IPS-20b (cell line): ENCODE measurements around the gene HERC4.
"Not testable (repeated sequence)": the region's sequence is repeated elsewhere in the genome, so short reads cannot be mapped to it uniquely, and the experiment has no call there.

Experiments
- H3K27ac ChIP-seq: one replicate; pipeline ENCODE4 v1.5.1; 2013; ENCODE audit warnings: low read length
- H3K27me3 ChIP-seq: 2 replicates; pipeline ENCODE4 v1.6.1; 2013; ENCODE audit warnings: mild to moderate bottlenecking, low read length, inconsistent platforms; ENCODE audit not compliant: insufficient read depth
- H3K36me3 ChIP-seq: 2 replicates; pipeline ENCODE4 v1.6.1; 2013; ENCODE audit warnings: low read depth, mild to moderate bottlenecking, inconsistent platforms, low read length, moderate library complexity; ENCODE audit not compliant: insufficient read depth
- H3K4me1 ChIP-seq: 2 replicates; pipeline ENCODE4 v1.6.1; 2013; ENCODE audit warnings: mild to moderate bottlenecking, control low read depth, inconsistent platforms, low read length, moderate library complexity; ENCODE audit not compliant: insufficient read depth
- H3K4me3 ChIP-seq: 2 replicates; pipeline ENCODE4 v1.5.1; 2013; ENCODE audit warnings: mild to moderate bottlenecking, low read length, inconsistent platforms
- H3K9ac ChIP-seq: 2 replicates; pipeline ENCODE4 v1.6.1; 2013; ENCODE audit warnings: low read depth, mild to moderate bottlenecking, inconsistent platforms, low read length, moderate library complexity
- H3K9me3 ChIP-seq: 2 replicates; pipeline ENCODE4 v1.6.1; 2013; ENCODE audit warnings: mild to moderate bottlenecking, low read depth, low read length, inconsistent platforms; ENCODE audit not compliant: insufficient read depth

Gene HERC4

DNA sequence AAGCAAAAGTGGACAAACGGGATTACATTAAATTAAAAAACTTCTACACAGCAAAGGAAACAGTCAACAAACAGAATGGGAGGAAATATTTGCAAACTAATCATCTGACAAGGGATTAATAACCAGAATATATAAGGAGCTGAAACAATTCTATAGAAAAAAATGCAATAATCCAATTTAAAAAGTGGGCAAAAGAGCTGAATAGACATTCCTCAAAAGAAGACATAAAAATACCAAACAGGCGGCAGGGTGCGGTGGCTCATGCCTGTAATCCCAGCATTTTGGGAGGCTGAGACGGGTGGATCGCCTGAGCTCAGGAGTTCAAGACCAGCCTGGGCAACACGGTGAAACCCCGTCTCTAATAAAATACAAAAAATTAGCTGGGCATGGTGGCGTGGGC is 92.5 kb downstream of the HERC4 start:
- not testable (repeated sequence) for H3K4me3 ChIP-seq, H3K27ac ChIP-seq

GRCh38 chr10:67978749-67979148 is 96.3 kb downstream of the HERC4 start:
- Histone ChIP-seq H3K36me3 (peaks cover 27% of the 10 kb centered on the region), H3K27me3 (no peaks in the 10 kb centered on the region), H3K27ac (no peak overlapping the region)

More for the DNA sequence above, 92.5 kb downstream of the HERC4 start:
- H3K4me1 ChIP-seq, H3K9me3 ChIP-seq, H3K9ac ChIP-seq, H3K27me3 ChIP-seq: not testable (repeated sequence)
- peaks cover 56% of the 10 kb centered on the region for H3K36me3 ChIP-seq

GRCh38 chr10:67977251-67977650 is 97.8 kb downstream of the HERC4 start:
- no peaks in the 10 kb centered on the region for H3K27me3 ChIP-seq
- peak overlapping the region; percentile 18; the same call in 1 of the 2 replicates for H3K4me3 ChIP-seq
- H3K27ac ChIP-seq = peak overlapping the region; percentile 2
- H3K9me3 ChIP-seq = no peaks in the 10 kb centered on the region
- peaks cover 27% of the 10 kb centered on the region for H3K36me3 ChIP-seq
- peaks cover 16% of the 10 kb centered on the region; the same call in 1 of the 2 replicates for H3K4me1 ChIP-seq
- no peak overlapping the region; the same call in 1 of the 2 replicates for H3K9ac ChIP-seq

More at GRCh38 chr10:67978749-67979148, 96.3 kb downstream of the HERC4 start:
- H3K4me1 ChIP-seq = peaks cover 16% of the 10 kb centered on the region; the same call in 1 of the 2 replicates
- no peaks in the 10 kb centered on the region for H3K9me3 ChIP-seq
- H3K4me3 ChIP-seq = no peak overlapping the region
- H3K9ac ChIP-seq = no peak overlapping the region

DNA sequence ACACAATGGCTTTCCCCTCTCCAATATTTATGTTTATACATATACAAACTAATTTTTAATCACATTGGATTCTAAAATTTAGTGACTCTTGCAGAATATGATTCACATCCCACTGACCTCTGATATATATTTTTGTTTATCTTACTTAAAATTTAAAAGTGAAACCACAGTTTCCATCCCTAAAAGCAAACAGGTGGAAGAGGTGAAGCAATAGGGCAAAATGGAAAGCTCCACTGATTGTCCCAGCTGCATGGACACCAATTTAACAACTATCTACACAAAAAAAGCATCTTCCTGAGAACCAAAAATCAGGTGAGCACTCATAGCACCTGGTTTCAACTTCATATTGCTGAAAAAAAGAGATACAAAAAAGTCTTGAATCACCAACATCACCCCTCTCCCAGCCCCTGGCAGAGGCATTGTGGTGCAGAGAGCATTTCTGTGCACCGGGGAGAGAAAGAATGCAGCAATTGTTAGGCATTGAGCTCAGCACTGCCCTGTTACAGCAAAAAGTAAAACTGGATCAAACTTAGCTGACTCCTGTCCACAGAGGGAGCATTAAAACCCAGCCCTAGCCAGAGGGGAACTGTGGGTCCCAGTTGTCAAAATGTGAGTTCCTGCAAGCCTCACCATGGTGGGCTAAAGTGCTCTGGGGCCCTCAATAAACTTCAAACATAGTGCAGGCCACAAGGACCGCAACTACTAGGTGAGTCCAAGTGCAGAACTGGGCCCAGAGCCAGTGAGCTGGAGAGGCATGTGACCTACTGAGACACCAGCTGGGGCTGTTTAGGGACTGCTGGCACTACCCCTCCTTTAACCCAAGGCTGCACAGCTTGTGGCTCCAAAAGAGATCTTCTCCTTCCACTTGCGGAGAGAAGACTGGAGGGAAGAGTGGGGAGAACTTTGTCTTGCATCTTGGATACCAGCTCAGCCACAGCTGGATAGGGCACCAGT is 98.5 kb downstream of the HERC4 start:
- peaks cover 4% of the 10 kb centered on the region for H3K9me3 ChIP-seq
- peaks cover 16% of the 10 kb centered on the region; the same call in 1 of the 2 replicates for H3K4me1 ChIP-seq
- H3K9ac ChIP-seq = peak overlapping the region; percentile 33; the same call in 1 of the 2 replicates
- peaks cover 31% of the 10 kb centered on the region for H3K36me3 ChIP-seq
- H3K27ac ChIP-seq = peak overlapping the region; percentile 2
- no peaks in the 10 kb centered on the region for H3K27me3 ChIP-seq
- peak overlapping the region; percentile 18 for H3K4me3 ChIP-seq

DNA sequence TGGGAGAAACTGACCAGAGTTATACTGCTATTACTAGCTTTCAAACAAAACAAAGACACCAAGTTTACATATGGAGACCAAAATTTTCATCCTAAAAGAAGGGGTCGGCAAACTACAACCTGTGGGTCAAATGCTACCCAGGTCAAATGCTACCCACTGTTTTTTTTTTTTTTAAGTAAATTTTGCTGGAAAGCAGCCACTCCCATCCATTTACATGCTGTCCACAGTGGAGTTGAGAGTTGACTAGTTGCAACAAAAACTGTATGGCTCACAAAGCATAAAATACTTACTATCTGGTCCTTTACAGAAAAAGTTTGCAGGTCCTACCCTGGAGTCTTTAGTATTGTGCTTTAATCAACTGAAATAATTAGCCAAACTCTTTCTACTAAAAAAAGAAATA is 99.2 kb downstream of the HERC4 start:
- no peak overlapping the region for H3K27ac ChIP-seq

GRCh38 chr10:67971311-67971710 is 103.8 kb downstream of the HERC4 start:
- H3K36me3 ChIP-seq = peaks cover 10% of the 10 kb centered on the region; the same call in 1 of the 2 replicates
- no peak overlapping the region for H3K27ac ChIP-seq
- no peak overlapping the region; the same call in 1 of the 2 replicates for H3K4me3 ChIP-seq

More for the DNA sequence above, 99.2 kb downstream of the HERC4 start:
- no peaks in the 10 kb centered on the region for H3K27me3 ChIP-seq
- H3K4me1 ChIP-seq = peaks cover 16% of the 10 kb centered on the region; the same call in 1 of the 2 replicates
- H3K9me3 ChIP-seq = peaks cover 7% of the 10 kb centered on the region
- H3K4me3 ChIP-seq = peak overlapping the region; percentile 18
- peaks cover 30% of the 10 kb centered on the region for H3K36me3 ChIP-seq
- H3K9ac ChIP-seq = no peak overlapping the region

GRCh38 chr10:67969875-67970274 is 105.2 kb downstream of the HERC4 start:
- H3K9ac ChIP-seq = no peak overlapping the region
- peaks cover 7% of the 10 kb centered on the region for H3K9me3 ChIP-seq
- peaks cover 13% of the 10 kb centered on the region; the same call in 1 of the 2 replicates for H3K36me3 ChIP-seq
- H3K4me1 ChIP-seq = no peaks in the 10 kb centered on the region
- no peak overlapping the region for H3K4me3 ChIP-seq
- H3K27ac ChIP-seq = no peak overlapping the region
- H3K27me3 ChIP-seq = no peaks in the 10 kb centered on the region

More at GRCh38 chr10:67971311-67971710, 103.8 kb downstream of the HERC4 start:
- Histone ChIP-seq H3K9me3 (peaks cover 7% of the 10 kb centered on the region), H3K4me1 (peaks cover 4% of the 10 kb centered on the region; the same call in 1 of the 2 replicates), H3K27me3 (no peaks in the 10 kb centered on the region), H3K9ac (no peak overlapping the region)

DNA sequence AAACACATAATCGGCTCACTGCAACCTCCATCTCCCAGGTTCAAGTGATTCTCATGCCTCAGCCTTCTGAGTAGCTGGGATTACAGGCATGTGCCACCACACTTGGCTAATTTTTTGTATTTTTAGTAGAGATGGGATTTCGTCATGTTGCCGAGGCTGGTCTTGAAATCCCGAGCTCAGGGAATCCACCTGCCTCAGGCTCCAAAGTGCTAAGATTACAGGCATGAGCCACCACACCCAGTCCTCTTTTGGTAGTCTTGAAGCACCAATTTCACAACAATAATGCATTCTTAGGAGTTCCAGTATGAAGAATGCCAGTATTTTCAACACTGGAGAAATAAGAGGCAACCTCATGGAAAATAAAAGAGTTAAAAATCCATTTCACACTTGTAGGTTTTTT is 109.0 kb downstream of the HERC4 start:
- H3K4me3 ChIP-seq, H3K27me3 ChIP-seq, H3K4me1 ChIP-seq, H3K9me3 ChIP-seq, H3K36me3 ChIP-seq, H3K27ac ChIP-seq, H3K9ac ChIP-seq: not testable (repeated sequence)

- H3K4me3 ChIP-seq = no peak overlapping the region
- no peaks in the 10 kb centered on the region for H3K4me1 ChIP-seq
- H3K36me3 ChIP-seq = peaks cover 9% of the 10 kb centered on the region; the same call in 1 of the 2 replicates
- no peak overlapping the region for H3K9ac ChIP-seq
- H3K27me3 ChIP-seq = no peaks in the 10 kb centered on the region
- no peak overlapping the region for H3K27ac ChIP-seq
- H3K9me3 ChIP-seq = no peaks in the 10 kb centered on the region
These were observed 109.6 kb downstream of the HERC4 start for GRCh38 chr10:67965456-67965855.

DNA sequence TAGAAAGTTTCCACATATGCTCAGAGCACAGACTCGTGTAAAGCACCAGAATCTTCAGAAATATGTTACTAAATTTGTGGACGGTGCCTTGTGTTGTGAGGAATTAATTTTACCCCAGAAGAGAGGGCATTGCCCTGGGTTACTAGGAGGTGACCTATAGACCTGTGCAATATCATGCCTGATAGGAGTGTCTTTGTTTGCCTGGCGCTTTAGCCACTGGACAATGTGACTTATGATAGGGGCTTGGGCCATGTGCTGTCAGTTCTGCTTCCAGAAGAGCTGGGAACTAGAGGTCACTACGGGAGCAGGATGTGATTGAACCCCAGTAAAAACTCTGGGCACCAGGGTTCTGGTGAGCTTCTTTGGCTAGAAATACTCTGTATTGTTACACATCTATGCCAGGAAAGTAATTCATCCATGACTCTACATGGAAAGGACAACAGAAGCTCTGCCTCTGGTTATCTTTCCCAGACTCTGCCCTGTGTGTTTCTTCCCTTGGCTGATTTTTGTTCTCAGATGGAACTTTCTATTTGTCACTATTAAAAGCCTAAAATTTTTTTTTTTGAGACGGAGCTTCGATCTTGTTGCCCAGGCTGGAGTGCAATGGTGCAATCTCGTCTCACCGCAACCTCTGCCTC is 115.1 kb downstream of the HERC4 start:
- Histone ChIP-seq H3K4me3 (no peak overlapping the region), H3K9me3 (no peaks in the 10 kb centered on the region), H3K4me1 (no peaks in the 10 kb centered on the region), H3K27me3 (no peaks in the 10 kb centered on the region), H3K27ac (no peak overlapping the region), H3K36me3 (peaks cover 5% of the 10 kb centered on the region), H3K9ac (no peak overlapping the region)

DNA sequence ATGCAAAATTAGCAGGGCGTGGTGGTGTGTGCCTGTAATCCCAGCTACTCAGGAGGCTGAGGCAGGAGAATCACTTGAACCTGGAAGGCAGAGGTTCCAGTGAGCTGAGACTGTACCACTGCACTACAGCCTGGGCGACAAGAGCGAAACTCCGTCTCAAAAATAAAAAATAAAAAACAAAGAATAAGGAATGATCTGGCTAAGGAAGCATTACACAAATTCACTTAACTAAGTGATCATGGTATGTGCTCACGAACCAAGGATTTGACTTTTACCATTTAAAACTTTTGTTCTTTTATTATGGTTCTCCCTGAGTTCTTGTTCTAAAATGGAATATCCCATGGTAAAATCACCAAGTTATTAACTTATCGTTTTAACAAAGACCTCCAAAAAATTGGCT is 119.5 kb downstream of the HERC4 start:
- Histone ChIP-seq H3K27ac (no peak overlapping the region), H3K4me1 (no peaks in the 10 kb centered on the region), H3K9me3 (no peaks in the 10 kb centered on the region), H3K4me3 (no peak overlapping the region), H3K9ac (no peak overlapping the region), H3K36me3 (peaks cover 18% of the 10 kb centered on the region), H3K27me3 (no peaks in the 10 kb centered on the region)
